ENCODE data around the gene CD200R1.

Gene CD200R1

DNA sequence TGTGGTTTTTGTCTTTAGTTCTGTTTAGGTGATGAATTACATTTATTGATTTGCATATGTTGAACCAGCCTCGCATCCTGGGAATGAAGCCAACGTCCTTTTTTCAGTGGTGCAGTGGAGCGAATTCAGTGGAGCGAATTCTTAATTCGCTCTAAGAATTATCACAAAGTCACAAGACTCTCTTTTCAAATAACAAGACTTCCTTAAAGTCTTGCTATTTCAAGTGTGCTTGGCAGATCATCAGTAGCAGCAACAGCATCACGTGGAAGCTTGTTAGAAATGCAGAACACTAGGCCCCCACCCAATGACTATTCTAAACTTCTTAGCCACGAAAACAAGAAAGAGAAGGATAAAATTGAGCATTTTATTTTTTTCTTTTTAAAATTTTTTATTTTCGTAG lies 70.1 kb downstream of the CD200R1 start:
- H3K4me2 ChIP-seq (ENCODE audit: low read length): no peak overlapping the region
- TF ChIP-seq, protein P1, sequence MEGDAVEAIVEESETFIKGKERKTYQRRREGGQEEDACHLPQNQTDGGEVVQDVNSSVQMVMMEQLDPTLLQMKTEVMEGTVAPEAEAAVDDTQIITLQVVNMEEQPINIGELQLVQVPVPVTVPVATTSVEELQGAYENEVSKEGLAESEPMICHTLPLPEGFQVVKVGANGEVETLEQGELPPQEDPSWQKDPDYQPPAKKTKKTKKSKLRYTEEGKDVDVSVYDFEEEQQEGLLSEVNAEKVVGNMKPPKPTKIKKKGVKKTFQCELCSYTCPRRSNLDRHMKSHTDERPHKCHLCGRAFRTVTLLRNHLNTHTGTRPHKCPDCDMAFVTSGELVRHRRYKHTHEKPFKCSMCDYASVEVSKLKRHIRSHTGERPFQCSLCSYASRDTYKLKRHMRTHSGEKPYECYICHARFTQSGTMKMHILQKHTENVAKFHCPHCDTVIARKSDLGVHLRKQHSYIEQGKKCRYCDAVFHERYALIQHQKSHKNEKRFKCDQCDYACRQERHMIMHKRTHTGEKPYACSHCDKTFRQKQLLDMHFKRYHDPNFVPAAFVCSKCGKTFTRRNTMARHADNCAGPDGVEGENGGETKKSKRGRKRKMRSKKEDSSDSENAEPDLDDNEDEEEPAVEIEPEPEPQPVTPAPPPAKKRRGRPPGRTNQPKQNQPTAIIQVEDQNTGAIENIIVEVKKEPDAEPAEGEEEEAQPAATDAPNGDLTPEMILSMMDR (IDR thresholded peaks at IDR 0.05; ENCODE audit: low read length): no peak
- TF ChIP-seq EZH2 (IDR thresholded peaks at IDR 0.05; ENCODE audit: borderline replicate concordance, low read length): no peak

GRCh38 chr3:112900113-112900512 lies 74.8 kb downstream of the CD200R1 start:
- H3K9me2 ChIP-seq (ENCODE audit: low read depth, low read length): no peaks in the 10 kb centered on the region
- no peaks in the 10 kb centered on the region for H3K27me3 ChIP-seq (ENCODE audit: insufficient read depth, low read length)
- no peak for TF ChIP-seq EZH2 (IDR thresholded peaks at IDR 0.05; ENCODE audit: borderline replicate concordance, low read length)
- TF ChIP-seq, protein P1 (IDR thresholded peaks at IDR 0.05; ENCODE audit: low read length): no peak
- H3F3A ChIP-seq (ENCODE audit: insufficient read depth, low read length): no peaks in the 10 kb centered on the region
- H3K79me2 ChIP-seq (ENCODE audit: insufficient read depth, low read length): no peaks in the 10 kb centered on the region
- H4K20me1 ChIP-seq (ENCODE audit: insufficient read depth, low read length): no peaks in the 10 kb centered on the region
- H3K36me3 ChIP-seq (ENCODE audit: insufficient read depth, low read length): no peaks in the 10 kb centered on the region
- no peak overlapping the region for H3K27ac ChIP-seq (ENCODE audit: low read depth, low read length, poor library complexity, severe bottlenecking)
- H3K4me2 ChIP-seq (ENCODE audit: low read length): no peak overlapping the region
- no peaks in the 10 kb centered on the region for H3K4me1 ChIP-seq (ENCODE audit: insufficient read depth, low read length, severe bottlenecking)
- H3K9me3 ChIP-seq (ENCODE audit: low read length): no peaks in the 10 kb centered on the region
- no peak overlapping the region for H3K4me3 ChIP-seq (ENCODE audit: low read depth, low read length, poor library complexity, severe bottlenecking)
- no peak overlapping the region for H3K9ac ChIP-seq (ENCODE audit: low read length)
- H2AFZ ChIP-seq (ENCODE audit: low read length): no peak overlapping the region

More for the DNA sequence above, 70.1 kb downstream of the CD200R1 start:
- Histone ChIP-seq H3K9ac (ENCODE audit: low read length) (no peak overlapping the region), H2AFZ (ENCODE audit: low read length) (no peak overlapping the region), H3K36me3 (ENCODE audit: insufficient read depth, low read length) (no peaks in the 10 kb centered on the region), H4K20me1 (ENCODE audit: insufficient read depth, low read length) (no peaks in the 10 kb centered on the region), H3K27ac (ENCODE audit: low read depth, low read length, poor library complexity, severe bottlenecking) (no peak overlapping the region), H3K9me3 (ENCODE audit: low read length) (no peaks in the 10 kb centered on the region), H3K79me2 (ENCODE audit: insufficient read depth, low read length) (no peaks in the 10 kb centered on the region), H3K27me3 (ENCODE audit: insufficient read depth, low read length) (no peaks in the 10 kb centered on the region), H3K4me1 (ENCODE audit: insufficient read depth, low read length, severe bottlenecking) (peaks cover 5% of the 10 kb centered on the region), H3F3A (ENCODE audit: insufficient read depth, low read length) (no peaks in the 10 kb centered on the region), H3K9me2 (ENCODE audit: low read depth, low read length) (no peaks in the 10 kb centered on the region), H3K4me3 (ENCODE audit: low read depth, low read length, poor library complexity, severe bottlenecking) (no peak overlapping the region)

GRCh38 chr3:112897791-112898190 lies 77.1 kb downstream of the CD200R1 start:
- H3K36me3 ChIP-seq (ENCODE audit: insufficient read depth, low read length): no peaks in the 10 kb centered on the region
- TF ChIP-seq, protein P1 (IDR thresholded peaks at IDR 0.05; ENCODE audit: low read length): no peak
- TF ChIP-seq EZH2 (IDR thresholded peaks at IDR 0.05; ENCODE audit: borderline replicate concordance, low read length): no peak
- H3K4me1 ChIP-seq (ENCODE audit: insufficient read depth, low read length, severe bottlenecking): no peaks in the 10 kb centered on the region
- no peaks in the 10 kb centered on the region for H3K9me3 ChIP-seq (ENCODE audit: low read length)
- H4K20me1 ChIP-seq (ENCODE audit: insufficient read depth, low read length): no peaks in the 10 kb centered on the region
- no peaks in the 10 kb centered on the region for H3F3A ChIP-seq (ENCODE audit: insufficient read depth, low read length)
- no peak overlapping the region for H2AFZ ChIP-seq (ENCODE audit: low read length)
- H3K27me3 ChIP-seq (ENCODE audit: insufficient read depth, low read length): no peaks in the 10 kb centered on the region
- no peak overlapping the region for H3K9ac ChIP-seq (ENCODE audit: low read length)
- no peaks in the 10 kb centered on the region for H3K9me2 ChIP-seq (ENCODE audit: low read depth, low read length)
- no peak overlapping the region for H3K27ac ChIP-seq (ENCODE audit: low read depth, low read length, poor library complexity, severe bottlenecking)
- H3K4me3 ChIP-seq (ENCODE audit: low read depth, low read length, poor library complexity, severe bottlenecking): no peak overlapping the region
- H3K79me2 ChIP-seq (ENCODE audit: insufficient read depth, low read length): no peaks in the 10 kb centered on the region
- no peak overlapping the region for H3K4me2 ChIP-seq (ENCODE audit: low read length)
